22Rv1 (cell line): ENCODE data around the gene PDE1A.

ENCODE experiments used
- ZFX ChIP-seq: fragments of 450-650 bp; IDR thresholded peaks from 2 replicates; pipeline ENCODE4 v1.6.1; 2017; ENCODE audit warnings: antibody characterized with exemption, borderline replicate concordance
- TF ChIP-seq, protein P1 (sequence below): fragments of 450-650 bp; IDR thresholded peaks from 2 replicates; pipeline ENCODE4 v1.5.1; 2017; ENCODE audit warnings: mild to moderate bottlenecking

DNA sequence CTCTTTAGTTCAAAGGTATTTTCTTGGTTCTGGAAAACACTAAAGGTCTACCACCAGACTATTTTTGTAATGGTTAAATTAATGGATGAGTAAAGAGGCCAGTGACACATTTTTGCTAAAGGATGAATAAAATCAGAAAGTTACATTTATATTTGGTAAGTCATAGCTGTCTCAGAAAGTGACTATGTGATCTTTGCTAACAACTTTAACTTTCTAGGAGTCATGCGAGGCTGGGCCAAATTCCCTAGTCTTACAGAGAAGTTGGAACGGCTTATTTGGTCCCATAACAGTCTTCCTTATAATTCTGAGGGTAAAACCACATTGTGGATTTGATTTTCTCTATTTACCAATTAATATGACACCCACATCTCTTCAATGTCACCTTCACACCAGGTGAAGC, 198.1 kb downstream of the PDE1A start:
- TF ChIP-seq, protein P1, sequence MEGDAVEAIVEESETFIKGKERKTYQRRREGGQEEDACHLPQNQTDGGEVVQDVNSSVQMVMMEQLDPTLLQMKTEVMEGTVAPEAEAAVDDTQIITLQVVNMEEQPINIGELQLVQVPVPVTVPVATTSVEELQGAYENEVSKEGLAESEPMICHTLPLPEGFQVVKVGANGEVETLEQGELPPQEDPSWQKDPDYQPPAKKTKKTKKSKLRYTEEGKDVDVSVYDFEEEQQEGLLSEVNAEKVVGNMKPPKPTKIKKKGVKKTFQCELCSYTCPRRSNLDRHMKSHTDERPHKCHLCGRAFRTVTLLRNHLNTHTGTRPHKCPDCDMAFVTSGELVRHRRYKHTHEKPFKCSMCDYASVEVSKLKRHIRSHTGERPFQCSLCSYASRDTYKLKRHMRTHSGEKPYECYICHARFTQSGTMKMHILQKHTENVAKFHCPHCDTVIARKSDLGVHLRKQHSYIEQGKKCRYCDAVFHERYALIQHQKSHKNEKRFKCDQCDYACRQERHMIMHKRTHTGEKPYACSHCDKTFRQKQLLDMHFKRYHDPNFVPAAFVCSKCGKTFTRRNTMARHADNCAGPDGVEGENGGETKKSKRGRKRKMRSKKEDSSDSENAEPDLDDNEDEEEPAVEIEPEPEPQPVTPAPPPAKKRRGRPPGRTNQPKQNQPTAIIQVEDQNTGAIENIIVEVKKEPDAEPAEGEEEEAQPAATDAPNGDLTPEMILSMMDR, result no peak
- no peak for TF ChIP-seq ZFX
